Adipocyte (in vitro differentiated cells): ENCODE results near the gene DNM2.
"Not testable (repeated sequence)": the region's sequence is repeated elsewhere in the genome, so short reads cannot be mapped to it uniquely, and the experiment has no call there.

Source experiments
- DNase-seq: peaks from one replicate; pipeline ENCODE4 v3.0.0-alpha.2; 2015; ENCODE audit warnings: low read depth
- H3K27me3 ChIP-seq: replicated peaks from 2 replicates; pipeline ENCODE4 v1.7.0; 2013; ENCODE audit warnings: mild to moderate bottlenecking, low read length, moderate library complexity; ENCODE audit not compliant: control insufficient read depth, insufficient read depth
- H3K36me3 ChIP-seq: 2 replicates; pipeline ENCODE4 v1.7.0; 2013; ENCODE audit warnings: low read length, mild to moderate bottlenecking, moderate library complexity; ENCODE audit not compliant: control insufficient read depth, insufficient read depth, severe bottlenecking
- H3K4me1 ChIP-seq: 2 replicates; pipeline ENCODE4 v1.7.0; 2013; ENCODE audit warnings: mild to moderate bottlenecking, low read length, moderate library complexity; ENCODE audit not compliant: control insufficient read depth, insufficient read depth
- H3K4me3 ChIP-seq: 2 replicates; pipeline ENCODE4 v1.7.0; 2013; ENCODE audit warnings: mild to moderate bottlenecking, low read length, moderate library complexity
- H3K9ac ChIP-seq: 2 replicates; pipeline ENCODE4 v1.7.0; 2013; ENCODE audit warnings: mild to moderate bottlenecking, low read length, moderate library complexity
- H3K9me3 ChIP-seq: 2 replicates; pipeline ENCODE4 v1.7.0; 2013; ENCODE audit warnings: mild to moderate bottlenecking, low read length, moderate library complexity; ENCODE audit not compliant: control insufficient read depth

Gene DNM2

GRCh38 chr19:10717356-10718204 is at the start of gene DNM2:
Gene DNM2, plus strand, starts transcription at chr19:10718079. Its CDS starts 164 bp downstream, at chr19:10718243.
- DNase-seq, result peak; percentile 100

DNA sequence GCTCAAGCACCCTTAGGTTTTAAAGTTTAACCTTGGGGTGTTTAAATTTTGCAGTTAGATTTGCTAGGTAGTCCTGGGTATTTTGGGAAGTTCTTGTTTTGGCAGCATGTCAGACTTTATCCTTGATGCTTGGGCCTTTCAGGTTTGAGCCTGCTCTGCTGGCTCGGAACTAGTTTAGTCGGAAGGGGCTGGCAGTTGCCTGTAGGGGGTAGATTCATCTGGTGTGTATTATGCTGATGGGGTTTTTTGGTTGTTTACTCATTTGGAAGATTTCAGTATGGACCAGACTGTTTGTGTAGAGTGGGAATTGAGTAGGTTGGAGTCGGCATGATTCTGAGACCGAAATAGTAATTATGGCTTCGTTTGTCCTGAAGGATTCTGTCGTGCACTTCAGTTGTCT is 48.6 kb upstream of the DNM2 start:
- H3K36me3 ChIP-seq, result peaks cover 27% of the 10 kb centered on the region
- no peaks in the 10 kb centered on the region for H3K27me3 ChIP-seq

More at GRCh38 chr19:10717356-10718204, at the start of gene DNM2:
- Histone ChIP-seq H3K9me3 (no peaks in the 10 kb centered on the region), H3K36me3 (peaks cover 11% of the 10 kb centered on the region), H3K4me1 (peaks cover 20% of the 10 kb centered on the region), H3K4me3 (peak within 1 kb of the TSS; percentile 94), H3K27me3 (no peaks in the 10 kb centered on the region), H3K9ac (peak within 1 kb of the TSS; percentile 97)

GRCh38 chr19:10670182-10670581 is 47.7 kb upstream of the DNM2 start:
- no peak overlapping the region for H3K9ac ChIP-seq

More for the DNA sequence above, 48.6 kb upstream of the DNM2 start:
- DNase-seq, result no peak
- Histone ChIP-seq H3K4me1 (peaks cover 23% of the 10 kb centered on the region), H3K4me3 (no peak overlapping the region), H3K9ac (no peak overlapping the region), H3K9me3 (no peaks in the 10 kb centered on the region)

GRCh38 chr19:10670876-10671804 is 46.7 kb upstream of the DNM2 start:
- H3K36me3 ChIP-seq, result peaks cover 33% of the 10 kb centered on the region
- peaks cover 23% of the 10 kb centered on the region for H3K4me1 ChIP-seq
- no peak overlapping the region for H3K9ac ChIP-seq
- no peak overlapping the region for H3K4me3 ChIP-seq
- H3K27me3 ChIP-seq, result no peaks in the 10 kb centered on the region
- no peaks in the 10 kb centered on the region for H3K9me3 ChIP-seq
- no peak for DNase-seq

More at GRCh38 chr19:10670182-10670581, 47.7 kb upstream of the DNM2 start:
- Histone ChIP-seq H3K27me3 (no peaks in the 10 kb centered on the region), H3K36me3 (peaks cover 27% of the 10 kb centered on the region), H3K4me1 (peaks cover 23% of the 10 kb centered on the region), H3K4me3 (no peak overlapping the region), H3K9me3 (no peaks in the 10 kb centered on the region)
- DNase-seq, result no peak

GRCh38 chr19:10671922-10672321 is 46.0 kb upstream of the DNM2 start:
- Histone ChIP-seq H3K4me1 (peaks cover 23% of the 10 kb centered on the region), H3K36me3 (peaks cover 37% of the 10 kb centered on the region)
- not testable (repeated sequence) for H3K9ac ChIP-seq, DNase-seq, H3K27me3 ChIP-seq, H3K9me3 ChIP-seq, H3K4me3 ChIP-seq

- H3K4me1 ChIP-seq, result peaks cover 15% of the 10 kb centered on the region
- H3K9me3 ChIP-seq, H3K9ac ChIP-seq, DNase-seq, H3K27me3 ChIP-seq, H3K4me3 ChIP-seq: not testable (repeated sequence)
- H3K36me3 ChIP-seq, result peaks cover 61% of the 10 kb centered on the region
Observed at GRCh38 chr19:10675214-10675613, 42.7 kb upstream of the DNM2 start.

DNA sequence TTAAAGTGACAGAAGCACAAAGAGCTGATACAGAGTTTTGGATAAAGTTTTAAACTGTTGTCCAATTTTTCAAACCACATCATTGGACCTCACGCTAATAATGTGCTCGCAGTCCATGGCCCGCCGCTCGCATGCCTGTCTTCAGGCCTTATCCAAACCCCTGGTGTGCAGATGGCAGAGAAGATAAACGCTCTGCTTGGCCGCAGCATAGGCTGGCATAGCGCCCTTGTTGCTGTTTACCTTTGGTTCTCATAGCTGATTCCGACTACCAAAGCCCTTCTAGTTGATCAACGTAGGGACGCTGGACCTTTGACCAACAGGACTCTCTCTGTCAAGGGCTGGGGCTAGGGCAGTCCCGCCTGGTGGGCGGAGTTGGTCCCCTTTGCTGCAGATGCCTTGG is 40.1 kb upstream of the DNM2 start:
- peaks cover 76% of the 10 kb centered on the region for H3K36me3 ChIP-seq
- peaks cover 3% of the 10 kb centered on the region for H3K4me1 ChIP-seq
- H3K4me3 ChIP-seq, result no peak overlapping the region
- H3K9ac ChIP-seq, result no peak overlapping the region
- H3K27me3 ChIP-seq, result no peaks in the 10 kb centered on the region
- no peaks in the 10 kb centered on the region for H3K9me3 ChIP-seq
- no peak for DNase-seq

- H3K9me3 ChIP-seq, result no peaks in the 10 kb centered on the region
- H3K36me3 ChIP-seq, result peaks cover 79% of the 10 kb centered on the region
- no peaks in the 10 kb centered on the region for H3K27me3 ChIP-seq
- H3K9ac ChIP-seq, result no peak overlapping the region
- H3K4me1 ChIP-seq, result no peaks in the 10 kb centered on the region
- DNase-seq, result no peak
- H3K4me3 ChIP-seq, result no peak overlapping the region
Observed at GRCh38 chr19:10678813-10679212, 39.1 kb upstream of the DNM2 start.

DNA sequence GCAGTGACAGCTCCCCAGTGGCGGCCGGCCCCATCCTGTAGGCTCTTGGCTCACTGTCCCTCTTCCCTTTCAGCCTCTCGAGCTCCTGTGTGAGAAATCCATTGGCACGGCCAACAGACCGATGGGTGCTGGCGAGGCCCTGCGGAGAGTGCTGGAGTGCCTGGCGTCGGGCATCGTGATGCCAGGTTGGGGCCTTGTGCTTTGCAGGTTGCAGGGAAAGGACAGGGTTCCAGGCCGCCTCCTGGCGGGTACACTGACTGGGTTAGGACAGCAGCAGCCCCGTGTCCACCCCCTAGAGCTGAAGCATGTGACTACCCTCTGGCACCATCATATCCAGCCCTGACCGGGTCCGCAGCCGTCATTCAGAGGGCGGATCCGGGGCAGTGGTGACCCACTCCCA is 38.1 kb upstream of the DNM2 start:
- H3K9ac ChIP-seq, result no peak overlapping the region
- peaks cover 88% of the 10 kb centered on the region for H3K36me3 ChIP-seq
- no peaks in the 10 kb centered on the region for H3K4me1 ChIP-seq
- DNase-seq, result no peak
- H3K27me3 ChIP-seq, result no peaks in the 10 kb centered on the region
- no peaks in the 10 kb centered on the region for H3K9me3 ChIP-seq
- no peak overlapping the region for H3K4me3 ChIP-seq

DNA sequence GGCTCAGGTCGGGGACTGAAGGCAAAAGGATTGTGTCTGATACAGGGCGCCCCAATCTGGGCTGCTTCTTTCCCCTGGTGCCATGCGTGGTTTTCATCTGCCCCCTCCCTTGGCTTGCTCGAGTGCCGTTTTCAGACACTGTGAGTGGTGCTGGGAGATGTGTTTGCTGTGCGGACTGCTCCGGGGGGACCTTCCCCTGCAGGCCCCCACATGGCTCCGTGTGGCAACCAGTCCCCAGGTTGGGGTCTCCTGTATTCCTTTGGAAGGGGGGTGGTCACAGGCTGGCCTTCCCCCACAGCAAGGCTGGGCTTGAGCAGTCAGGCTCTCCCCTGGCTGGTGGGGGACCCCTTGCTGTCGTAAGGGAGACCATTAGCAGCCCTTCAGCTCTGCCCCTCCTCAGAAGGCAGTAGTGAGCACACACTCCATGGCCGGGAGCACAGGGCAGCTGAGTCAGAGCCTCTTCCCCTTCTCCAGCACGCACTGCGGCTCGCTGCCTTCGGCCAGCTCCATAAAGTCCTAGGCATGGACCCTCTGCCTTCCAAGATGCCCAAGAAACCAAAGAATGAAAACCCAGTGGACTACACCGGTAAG is 37.2 kb upstream of the DNM2 start:
- Histone ChIP-seq H3K36me3 (peaks cover 93% of the 10 kb centered on the region), H3K9me3 (no peaks in the 10 kb centered on the region), H3K27me3 (no peaks in the 10 kb centered on the region), H3K4me1 (no peaks in the 10 kb centered on the region), H3K4me3 (no peak overlapping the region), H3K9ac (no peak overlapping the region)
- DNase-seq, result no peak

DNA sequence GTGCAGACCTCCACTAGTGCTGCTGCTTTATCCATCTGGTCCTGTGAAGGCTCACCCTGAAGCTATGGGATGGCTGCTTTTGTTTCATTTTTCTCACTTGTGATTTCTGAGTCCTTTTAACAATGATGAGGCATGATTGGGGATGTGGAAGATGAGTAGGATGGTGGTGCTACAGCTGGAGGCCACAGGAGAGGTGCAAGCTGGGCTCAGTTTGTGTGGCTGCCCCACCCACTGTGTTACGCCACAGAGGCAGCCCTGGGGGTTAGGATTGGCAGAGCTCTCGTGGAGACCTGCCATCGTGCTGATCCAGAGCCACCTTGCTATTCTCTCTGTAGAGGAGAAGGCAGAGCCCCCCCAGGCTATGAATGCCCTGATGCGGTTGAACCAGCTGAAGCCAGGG is 36.2 kb upstream of the DNM2 start:
- Histone ChIP-seq H3K9me3 (no peaks in the 10 kb centered on the region), H3K9ac (no peak overlapping the region), H3K4me3 (no peak overlapping the region), H3K36me3 (peaks cover 97% of the 10 kb centered on the region), H3K27me3 (no peaks in the 10 kb centered on the region), H3K4me1 (peaks cover 4% of the 10 kb centered on the region)
- DNase-seq, result no peak
